Subcutaneous adipose tissue (tissue), 4 donors: Measurements from ENCODE around the gene OVCA2. TPM values are rescaled to one million over a fixed set of nuclear protein-coding genes. Genes with fewer than 3 reads are reported as not detected.

ENCODE experiments used
- total RNA-seq, 4 donors: library from RNA; depleted of rRNA; stranded (reverse); fragments of >200 nt; gene quantifications; one replicate each; pipeline ENCODE4 v1.1.0, GENCODE V29; 2016
- TF ChIP-seq, protein P1 (sequence below): fragments of 450-650 bp; IDR thresholded peaks from one replicate; pipeline ENCODE4 v1.5.1; 2016; ENCODE audit warnings: low read depth, mild to moderate bottlenecking, control low read depth, antibody characterized with exemption, moderate library complexity

The OVCA2 gene
- total RNA-seq, 4 donors from 2014 or later = 26.9 to 30.8 (median 29.5) TPM

DNA sequence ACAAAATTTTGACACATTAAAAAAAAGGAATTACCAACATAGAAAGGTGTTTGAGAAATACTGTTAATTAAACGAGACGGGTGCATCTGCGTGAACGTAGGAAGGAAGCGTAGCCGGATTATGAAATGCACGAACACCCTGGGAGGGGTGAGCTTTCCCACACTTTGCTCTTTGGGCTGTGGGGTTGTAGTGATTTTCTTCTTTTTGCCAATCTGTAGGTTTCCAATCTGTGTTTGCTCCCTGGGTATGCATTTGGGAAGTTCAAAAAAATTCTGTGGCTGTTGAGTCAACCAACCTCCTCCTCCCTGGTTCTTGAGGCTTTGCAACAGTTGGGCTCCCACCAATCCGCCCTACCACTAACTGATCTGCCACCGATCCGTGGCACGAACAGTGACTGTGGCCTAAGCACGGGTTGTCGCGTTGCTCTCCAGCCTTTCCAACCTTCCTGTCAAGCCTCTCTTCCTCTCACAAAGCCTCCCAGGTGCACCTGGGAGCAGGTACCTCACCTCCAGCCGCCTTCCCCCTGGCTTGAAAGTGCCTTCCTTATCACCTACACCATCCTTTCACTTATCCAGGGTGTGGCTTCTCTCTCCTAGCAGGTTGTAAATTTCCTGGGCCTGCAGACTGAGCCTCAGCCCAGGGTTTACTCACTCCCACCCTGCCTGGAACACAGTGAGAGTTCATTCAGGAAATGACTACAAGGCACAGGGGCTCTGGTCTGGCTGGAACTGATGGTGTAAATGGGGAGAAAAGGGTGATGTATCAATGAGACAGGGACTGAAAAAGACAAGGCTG lies 33.3 kb upstream of the OVCA2 start:
- TF ChIP-seq, protein P1, sequence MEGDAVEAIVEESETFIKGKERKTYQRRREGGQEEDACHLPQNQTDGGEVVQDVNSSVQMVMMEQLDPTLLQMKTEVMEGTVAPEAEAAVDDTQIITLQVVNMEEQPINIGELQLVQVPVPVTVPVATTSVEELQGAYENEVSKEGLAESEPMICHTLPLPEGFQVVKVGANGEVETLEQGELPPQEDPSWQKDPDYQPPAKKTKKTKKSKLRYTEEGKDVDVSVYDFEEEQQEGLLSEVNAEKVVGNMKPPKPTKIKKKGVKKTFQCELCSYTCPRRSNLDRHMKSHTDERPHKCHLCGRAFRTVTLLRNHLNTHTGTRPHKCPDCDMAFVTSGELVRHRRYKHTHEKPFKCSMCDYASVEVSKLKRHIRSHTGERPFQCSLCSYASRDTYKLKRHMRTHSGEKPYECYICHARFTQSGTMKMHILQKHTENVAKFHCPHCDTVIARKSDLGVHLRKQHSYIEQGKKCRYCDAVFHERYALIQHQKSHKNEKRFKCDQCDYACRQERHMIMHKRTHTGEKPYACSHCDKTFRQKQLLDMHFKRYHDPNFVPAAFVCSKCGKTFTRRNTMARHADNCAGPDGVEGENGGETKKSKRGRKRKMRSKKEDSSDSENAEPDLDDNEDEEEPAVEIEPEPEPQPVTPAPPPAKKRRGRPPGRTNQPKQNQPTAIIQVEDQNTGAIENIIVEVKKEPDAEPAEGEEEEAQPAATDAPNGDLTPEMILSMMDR = no peak

DNA sequence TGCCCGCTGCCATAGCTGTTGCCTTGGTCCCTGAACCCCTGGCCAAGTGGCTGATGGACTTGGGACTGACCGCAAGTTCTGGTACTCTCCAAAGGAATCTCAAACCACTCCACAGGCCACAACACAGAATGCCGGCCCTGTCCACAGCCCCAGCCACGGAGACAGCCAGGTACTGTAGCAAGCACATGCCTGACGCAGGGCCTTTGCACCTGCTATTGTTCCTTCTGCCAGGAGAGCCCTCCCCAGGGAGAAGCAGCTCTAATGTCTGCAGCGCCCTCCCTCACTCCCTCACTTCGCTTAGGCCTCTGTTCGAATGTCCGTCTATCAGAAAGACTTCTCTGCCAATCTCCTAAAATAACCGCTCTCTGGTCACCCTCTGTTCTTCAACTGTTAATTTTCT lies 32.1 kb upstream of the OVCA2 start:
- TF ChIP-seq, protein P1 = no peak

DNA sequence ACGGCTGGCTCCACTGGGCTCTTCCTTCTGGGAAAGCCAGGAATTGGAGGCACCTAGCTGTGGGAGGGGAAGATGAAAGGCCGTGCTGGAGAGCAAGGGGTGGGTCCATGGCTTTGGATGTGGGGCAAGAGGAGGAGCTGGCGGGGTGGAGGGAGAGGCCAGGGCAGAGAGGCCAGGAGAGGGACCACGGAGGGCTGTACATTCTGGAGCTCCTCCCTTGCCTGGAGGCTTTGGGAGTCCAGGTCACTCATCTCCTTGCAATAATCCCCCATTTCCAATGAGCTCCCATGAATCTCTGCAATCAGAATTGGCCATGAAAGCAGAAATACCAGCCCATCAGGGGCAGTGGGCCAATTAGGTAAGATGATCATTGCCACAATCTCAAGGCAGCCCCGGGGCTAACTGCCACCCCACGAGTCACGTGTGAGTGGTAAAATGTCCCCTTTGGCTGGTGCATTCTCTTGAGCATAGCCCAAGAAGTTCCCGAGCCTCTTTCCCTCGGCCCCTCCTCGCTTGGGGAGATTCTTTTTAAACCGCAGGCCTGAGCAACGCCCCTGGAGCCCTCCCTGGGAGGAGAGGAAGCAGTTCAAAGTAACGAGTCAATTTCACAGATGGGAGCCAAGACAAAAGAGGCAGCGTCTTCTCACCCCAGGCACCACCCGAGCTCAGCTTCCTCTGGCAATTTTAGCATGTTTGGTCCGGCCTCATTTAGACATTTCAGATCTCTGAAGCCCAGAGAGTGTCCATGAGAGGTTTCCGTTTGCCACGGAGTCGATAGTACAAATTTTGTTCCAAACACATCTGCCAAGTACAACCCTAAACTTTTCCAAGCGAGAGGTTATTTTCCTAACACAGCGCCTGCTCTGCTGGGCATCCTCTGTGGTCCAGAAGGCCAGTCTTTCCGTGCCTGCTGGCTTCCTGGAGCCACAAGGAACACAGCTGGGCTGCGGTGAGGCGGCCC lies 30.1 kb upstream of the OVCA2 start:
- TF ChIP-seq, protein P1 = no peak

DNA sequence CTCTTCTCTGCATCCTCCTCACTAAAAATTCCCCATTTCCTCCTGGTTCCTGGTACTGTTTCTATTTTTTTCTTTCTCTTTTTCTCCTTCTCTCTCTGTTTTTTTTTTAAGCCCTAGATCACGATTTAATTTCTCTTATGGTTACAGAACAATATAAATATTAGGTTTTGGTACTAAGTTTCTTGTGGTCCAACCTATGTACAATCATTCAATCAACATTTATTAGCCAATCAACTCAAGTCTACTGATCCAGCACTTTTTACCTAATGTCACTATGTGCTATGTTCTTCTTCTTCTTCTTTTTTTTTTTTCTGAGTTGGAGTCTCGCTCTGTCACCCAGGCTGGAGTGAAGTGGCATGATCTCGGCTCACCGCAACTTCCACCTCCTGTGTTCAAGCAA lies 29.3 kb upstream of the OVCA2 start:
- TF ChIP-seq, protein P1 = no peak

DNA sequence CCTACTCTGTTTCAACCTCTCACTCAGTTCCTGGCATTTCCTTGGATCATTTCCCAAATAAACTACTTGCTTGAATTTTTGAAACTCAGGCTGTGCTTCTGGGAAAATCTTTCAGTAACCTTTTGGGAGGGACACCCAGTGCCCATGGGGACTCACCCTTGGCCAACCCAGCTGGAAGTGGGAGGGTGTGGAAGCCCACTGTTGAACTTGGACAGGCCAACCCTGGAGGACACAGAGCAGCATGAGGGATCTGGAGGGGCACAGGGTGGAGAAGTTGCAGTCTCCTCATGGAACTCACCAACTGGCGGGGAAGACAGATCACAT lies 27.9 kb upstream of the OVCA2 start:
- TF ChIP-seq, protein P1 = no peak

DNA sequence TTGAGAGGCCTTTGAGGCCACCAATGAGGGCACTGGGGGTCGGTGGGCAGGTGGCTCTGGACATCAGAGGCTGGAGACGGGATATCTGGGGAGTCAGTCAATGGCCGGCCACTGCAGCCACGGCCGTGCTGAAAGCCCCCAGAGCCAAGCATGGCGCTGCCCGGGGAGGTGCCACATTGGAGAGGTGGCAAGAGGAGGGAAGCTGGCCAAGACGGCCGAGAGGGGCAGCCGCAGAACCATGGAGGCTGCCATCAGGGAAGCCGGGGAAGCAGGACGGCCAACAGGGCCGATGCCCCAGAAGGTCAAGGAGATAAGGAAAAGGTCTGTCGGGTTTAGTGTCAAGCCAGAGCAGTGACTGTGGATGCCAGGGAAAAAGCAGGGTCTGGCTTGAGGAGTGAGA lies 26.5 kb upstream of the OVCA2 start:
- TF ChIP-seq, protein P1 = no peak

DNA sequence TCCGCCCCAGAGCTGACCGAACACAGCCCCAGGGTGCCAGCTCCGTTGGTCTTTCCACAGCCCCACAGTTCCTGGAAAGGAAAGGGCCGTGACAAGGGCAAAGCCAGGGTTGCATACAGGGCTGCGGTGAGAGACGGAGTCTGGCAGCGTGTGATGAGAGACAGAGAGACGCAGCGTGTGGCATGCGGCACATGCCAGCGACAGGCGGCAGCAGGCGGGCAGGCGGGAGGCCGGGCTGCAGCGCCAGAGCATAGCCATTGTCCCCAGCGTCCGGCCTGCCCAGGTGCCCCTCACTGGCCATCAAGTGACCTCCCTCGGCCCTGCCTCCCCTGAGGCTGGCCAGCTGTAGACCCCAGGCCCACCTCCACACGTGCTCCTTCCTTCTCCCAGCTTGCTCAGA lies 25.3 kb upstream of the OVCA2 start:
- TF ChIP-seq, protein P1 = no peak
